Measurements from ENCODE around the gene KCNQ1.

Gene KCNQ1

DNA sequence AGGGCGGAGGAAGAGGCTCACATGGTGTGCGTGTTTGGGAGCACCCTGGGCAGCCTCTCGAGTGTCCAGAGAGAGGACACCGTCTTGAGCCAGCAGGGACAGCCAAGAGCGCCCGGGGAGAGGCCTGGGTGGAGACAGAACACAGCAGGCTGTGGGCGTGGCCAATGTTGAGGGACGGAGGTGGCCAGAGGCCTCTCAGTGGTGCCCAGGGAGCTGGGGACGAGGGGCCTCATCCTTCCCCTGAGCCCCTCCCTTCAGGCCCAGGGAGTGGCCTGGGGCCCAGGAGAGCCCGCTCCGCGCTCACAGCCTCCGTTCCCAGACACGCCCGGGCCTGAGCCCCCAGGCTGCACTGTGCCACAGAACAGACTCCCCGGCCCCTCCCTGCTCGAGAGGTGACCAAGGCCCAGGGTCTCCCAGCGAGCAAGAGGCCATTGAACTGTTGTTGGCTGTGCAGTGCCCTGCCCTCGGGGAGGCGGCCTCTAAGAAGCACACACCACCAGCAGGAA is 392.3 kb downstream of the KCNQ1 start:
- peak; percentile 38 for DNase-seq

DNA sequence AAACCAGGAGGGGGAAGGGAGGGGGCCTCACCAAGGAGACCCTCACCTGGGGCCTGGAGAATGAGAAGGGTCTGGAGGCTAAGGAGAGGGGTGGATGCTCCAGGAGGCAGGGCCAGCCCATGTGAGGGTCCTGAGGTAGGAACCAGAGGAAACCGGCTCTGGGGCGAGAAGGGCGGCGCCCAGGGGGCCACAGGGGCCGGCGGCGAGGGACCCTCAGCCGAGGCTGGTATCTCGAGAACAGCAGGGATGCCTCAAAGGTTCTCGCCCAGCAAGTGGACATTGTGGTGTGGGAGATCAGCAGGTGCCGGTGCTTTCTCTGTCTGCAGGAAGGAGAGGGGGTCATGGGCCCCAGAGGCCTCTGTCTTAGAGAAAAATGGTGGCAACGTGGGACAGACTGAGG is 392.8 kb downstream of the KCNQ1 start:
- no peak for DNase-seq

DNA sequence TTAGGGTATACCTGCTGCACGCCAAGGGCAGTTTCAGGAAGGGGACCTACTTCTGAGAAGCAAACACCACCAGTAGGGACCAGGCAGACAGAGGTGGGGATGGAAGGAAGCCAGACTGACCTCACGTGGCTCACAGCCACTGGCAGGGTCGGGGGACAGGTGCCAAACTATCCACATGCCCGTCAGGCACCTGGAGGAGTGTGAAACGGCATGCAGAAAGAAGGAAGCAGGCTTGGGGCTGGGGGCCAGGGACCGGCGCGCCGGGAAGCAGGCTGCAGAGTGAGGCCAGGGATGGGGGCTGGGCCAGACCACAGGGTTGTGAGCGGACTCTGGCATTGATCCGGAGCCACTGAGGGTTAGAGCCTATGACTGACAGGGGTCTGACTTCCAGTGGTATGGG is 393.3 kb downstream of the KCNQ1 start:
- no peak for DNase-seq

DNA sequence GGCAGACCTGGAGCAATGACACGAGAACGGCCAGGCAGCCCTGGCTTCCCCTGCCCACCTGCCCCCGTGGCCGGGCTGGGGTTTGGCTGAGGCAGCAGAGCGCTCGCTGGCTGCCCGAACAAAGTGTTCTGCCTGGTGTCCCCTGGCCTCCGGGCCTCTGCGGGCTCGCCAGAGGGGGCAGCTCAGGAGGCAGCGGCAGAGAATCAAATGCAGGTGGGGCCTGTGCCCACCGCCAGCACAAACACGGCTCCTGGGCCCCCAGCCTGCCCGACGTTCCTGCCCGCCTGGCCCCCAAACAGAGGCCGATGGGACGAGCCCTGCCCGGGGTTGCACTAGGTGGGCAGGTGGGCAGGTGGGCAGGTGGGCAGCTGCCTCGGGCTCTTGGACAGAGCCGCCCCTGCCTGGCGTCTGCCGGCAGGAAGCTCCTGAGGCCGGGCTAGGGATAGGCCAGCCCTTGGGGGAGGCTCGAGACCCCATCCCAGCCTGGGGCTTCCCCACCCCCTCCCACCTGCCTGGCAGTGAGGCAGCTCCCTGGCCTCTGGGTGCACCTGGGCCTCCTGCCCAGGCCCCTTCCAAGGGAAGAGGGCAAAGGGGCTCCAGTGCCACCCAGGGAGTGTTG is 394.0 kb downstream of the KCNQ1 start:
- no peak for DNase-seq

DNA sequence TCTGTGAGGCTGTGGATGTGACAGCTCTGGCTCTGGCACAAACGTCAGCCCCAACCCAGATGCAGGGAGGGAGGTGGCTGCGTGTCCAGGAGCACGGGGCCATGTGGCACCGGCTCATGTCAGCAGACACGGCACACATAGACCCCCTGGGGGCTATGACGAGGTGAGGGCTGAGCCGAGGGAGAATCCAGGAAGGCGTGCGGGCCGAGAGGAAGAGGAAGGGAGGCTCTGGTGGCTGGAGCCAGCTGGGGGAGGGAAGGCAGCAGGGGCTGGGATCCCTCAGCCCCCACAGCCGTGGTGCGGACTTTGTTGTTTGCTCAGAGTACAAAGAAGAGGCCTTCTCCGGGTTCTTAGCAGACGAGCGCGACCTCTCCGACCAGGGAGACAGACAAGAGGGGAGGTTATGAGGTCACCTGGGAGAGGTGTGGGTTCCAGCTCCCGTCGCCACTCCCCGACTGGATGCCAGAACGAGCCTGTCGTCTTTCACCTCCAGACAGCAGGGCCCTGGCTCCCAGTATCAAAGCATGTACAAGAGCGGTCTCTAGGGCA is 394.7 kb downstream of the KCNQ1 start:
- no peak for DNase-seq

DNA sequence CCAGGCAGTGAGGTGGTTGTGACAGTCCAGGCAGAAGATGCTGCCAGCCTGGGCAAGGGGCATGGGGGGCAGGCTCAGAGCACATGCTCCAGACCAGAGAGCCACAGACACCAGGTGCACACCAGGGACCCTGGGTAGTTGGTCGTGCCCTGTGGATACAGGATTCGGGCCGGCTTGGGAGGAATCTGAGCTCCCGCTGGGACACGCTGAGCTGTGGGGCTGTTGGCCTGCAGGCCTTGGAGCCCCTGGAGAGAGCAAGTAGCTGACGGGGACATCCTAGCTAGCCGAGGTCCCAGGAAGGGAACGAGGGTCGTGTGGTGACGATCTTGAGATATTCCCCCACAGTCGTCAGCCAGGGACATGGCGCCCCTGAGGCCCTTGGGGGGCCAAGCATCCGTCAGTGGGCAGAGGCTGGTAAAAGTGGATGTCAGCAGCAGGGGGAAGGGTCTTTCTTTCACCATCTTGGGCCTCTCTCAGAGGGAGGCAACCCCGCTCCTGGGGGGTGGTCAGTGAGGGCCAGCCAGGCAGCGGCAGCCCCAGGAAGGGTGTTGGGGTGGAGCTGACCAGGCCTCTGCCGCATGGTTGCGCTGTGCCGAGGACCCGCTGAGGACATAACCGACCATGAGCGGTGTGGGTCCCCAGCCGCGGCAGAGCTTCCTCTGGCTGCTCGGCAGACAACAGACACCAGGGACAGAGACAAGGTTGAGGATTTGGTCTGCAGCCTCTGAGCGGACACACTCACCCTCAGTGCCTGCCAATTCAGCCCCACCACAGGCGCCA is 396.8 kb downstream of the KCNQ1 start:
- no peak for DNase-seq

DNA sequence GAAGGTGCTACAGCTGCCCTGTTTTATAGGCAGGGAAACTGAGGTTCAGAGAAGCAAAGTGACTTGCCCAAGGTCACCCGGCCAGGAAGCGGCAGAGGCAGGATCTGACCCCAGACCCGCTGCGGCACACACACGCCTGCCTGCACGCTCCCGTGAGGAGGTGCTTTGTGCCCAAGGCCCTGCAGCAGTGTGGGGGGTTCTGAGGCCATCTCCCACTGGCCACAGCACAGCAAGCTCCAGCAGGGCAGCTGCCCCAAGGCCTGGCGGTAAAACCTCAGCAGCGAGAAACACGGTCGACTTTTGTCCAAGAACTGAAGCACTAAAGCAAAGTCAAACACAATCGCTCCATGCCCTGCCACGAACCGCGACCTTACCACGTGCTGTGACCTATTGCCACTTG is 398.1 kb downstream of the KCNQ1 start:
- DNase-seq: no peak

DNA sequence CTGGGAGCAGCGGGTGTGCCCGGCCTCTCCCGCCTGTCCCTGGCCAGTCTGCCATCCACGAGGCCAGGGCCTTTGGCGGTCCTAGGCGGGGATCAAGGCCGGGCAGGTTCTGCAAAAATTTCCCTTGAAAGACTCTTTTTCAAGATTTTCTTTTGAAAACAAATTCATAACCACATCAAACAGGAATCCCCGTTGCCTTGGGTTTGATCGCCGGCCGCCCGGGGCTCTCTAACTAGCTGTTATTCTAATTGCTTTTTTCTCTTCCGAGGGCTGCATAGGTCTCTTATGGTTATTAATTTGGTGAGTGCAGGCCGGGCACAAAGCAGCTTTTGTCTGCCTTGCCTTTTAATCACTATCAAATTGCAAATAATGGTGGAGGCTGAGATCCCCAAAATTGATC is 398.7 kb downstream of the KCNQ1 start:
- no peak for DNase-seq

DNA sequence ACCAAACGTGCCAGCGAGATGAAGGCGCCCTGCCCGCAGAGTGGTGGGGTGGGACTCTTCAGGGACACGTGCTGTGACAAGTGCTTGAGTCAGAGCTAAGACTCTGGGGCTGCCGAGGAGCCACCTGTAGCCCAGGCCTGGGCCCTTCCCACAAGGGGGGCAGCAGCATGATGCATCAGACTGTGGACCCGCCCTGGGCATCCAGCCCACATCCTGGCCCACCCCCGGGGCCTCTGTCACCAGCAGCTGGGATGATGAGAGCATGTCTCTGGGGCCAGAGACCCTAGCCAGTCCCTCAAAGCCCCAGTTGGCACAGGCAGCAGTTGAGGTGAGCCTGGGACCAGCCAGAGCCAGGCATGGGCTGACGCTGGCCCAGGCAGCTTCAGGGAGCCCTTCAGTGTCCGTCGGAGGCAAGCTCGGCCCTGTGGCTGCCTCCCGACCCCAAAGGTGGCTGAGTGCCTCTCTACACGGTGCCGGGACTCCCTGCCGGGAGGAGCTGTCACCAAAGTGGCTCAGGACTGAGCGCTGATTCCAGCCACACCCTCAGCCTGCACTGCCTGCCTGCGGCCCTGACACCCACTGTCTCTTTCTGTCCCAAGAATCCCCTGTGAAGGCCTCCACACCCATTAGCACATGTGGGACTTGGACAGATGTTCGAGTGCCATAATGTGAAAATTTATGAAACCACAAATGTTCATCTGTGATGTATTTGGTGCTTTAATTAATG is 399.5 kb downstream of the KCNQ1 start:
- DNase-seq: no peak

DNA sequence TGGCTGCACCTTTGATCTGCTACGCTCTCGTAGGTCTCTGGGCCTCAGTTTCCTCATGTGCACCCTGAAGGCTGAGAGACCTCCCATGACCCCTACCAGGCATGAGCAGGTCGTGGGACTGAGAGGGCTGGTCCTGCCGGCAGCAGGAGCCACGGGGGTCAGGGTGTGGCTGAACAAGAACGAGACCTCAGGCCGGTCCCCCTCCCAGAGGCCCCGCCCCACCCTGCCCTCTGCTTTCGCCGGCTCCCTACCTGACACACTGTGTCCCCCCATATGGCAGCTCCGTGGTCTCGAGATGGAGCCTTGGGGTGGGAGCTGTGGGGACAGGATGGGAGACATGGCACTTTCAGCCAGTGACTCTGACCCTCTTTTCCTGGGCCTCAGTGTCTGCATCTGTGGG is 400.2 kb downstream of the KCNQ1 start:
- no peak for DNase-seq

DNA sequence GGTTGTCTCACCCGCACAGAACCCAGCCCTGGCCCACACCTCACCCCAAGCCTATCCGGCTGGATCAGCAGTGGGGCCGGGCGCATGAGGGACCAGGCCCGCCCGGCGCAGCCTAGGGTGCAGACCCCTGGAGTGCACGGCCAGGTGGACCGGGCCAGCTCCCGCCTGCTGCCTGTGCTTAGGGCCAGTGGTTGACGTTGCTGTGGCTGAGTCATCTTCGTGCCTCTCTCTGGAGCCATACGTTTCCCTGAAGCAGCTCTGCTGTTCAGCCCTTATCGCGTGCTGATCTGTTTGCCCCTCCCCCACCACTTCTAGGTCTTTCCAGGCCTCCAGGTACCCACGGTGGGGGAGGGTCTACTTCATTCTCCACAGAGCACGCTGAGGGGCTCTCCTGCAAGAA is 401.2 kb downstream of the KCNQ1 start:
- no peak for DNase-seq

DNA sequence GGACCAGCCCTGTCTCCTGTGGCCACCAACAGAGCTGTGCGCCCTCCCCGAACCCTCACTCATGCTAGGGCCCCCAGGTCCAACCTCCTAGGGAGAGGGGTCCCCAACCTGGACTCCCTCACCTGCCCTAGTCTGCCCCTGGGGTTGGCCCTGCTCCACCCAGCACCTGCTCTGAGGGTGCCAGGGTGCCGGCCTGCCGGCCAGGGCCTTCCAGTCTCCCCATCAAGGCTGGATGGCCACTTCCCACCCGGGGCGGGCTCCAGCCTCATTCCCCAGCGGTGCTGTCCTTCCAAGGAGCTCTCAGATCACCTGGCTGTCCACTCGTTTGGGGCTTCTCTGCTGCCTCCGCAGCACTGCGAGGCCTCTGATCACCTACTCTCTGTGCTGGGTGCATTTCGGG is 401.7 kb downstream of the KCNQ1 start:
- DNase-seq: no peak

DNA sequence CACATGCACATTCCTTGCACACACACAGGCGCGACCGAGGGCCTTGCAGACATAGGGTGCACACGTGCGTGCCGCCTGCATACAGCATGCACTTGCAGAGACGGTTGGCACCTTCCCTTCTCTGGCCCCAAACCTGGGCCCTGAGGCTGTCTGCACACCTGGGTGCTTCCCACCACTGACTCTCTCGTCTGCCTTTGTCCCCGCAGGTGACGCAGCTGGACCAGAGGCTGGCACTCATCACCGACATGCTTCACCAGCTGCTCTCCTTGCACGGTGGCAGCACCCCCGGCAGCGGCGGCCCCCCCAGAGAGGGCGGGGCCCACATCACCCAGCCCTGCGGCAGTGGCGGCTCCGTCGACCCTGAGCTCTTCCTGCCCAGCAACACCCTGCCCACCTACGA is 402.8 kb downstream of the KCNQ1 start:
- DNase-seq: no peak

DNA sequence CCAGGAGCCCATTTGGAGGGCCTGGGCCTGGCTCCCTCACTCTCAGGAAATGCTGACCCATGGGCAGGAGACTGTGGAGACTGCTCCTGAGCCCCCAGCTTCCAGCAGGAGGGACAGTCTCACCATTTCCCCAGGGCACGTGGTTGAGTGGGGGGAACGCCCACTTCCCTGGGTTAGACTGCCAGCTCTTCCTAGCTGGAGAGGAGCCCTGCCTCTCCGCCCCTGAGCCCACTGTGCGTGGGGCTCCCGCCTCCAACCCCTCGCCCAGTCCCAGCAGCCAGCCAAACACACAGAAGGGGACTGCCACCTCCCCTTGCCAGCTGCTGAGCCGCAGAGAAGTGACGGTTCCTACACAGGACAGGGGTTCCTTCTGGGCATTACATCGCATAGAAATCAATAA is 403.7 kb downstream of the KCNQ1 start:
- no peak for DNase-seq

DNA sequence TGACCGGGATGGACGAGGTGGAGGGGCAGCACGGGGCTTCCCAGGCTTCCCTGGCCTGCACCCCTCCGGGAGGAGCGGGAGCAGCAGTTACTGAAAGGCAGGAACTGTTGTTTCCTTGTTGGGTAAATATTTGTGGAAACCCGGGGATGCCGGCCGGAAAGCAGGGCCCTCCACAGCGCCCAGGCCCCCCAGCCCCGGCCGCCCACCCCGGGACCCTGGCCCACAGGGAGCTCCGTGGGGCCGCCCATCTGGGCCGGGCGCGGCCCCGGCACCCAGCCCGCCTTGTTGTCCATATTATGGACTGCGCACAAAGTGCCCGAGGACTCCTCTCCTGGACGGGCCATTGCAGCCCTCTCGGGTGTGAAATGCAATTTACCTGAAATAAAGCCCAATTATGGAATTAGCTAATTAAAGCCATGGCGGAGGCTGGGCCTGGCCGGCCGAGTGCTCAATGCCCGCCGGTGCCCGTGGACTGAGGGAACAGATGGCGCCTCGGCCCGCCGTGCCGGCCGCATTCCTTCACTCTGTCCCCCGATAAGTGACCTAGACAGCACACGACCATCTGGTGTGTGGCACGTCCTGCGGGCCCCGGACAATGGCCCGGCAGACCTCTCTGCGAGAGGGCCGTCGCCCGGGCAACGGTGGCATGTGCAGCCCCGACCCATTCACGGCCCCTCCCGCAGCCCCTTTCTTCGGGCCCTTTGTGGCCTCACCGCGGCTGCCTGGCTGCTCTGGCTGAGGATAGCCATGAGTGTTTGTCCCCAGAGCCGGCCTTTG is 405.4 kb downstream of the KCNQ1 start:
- DNase-seq: no peak

DNA sequence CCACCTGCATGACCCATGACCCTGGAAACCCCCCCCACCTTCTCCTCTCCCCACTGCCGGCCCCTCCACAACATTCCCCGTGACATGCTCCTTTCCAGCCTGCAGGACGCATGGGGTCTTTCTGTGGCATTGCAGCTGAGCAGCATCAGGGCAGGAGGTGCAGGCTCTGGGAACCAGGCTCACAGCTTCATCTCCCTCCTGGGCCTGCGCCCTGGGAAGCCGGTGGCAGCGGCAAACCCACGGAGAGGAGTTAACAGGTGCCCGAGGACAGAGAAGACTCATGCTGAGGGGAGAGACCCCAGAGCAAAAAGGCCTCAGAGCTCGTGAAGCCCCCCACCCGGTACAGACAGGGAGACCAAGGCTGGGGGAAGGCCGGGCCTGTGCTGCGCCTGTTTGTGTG is 408.6 kb downstream of the KCNQ1 start:
- DNase-seq: no peak

DNA sequence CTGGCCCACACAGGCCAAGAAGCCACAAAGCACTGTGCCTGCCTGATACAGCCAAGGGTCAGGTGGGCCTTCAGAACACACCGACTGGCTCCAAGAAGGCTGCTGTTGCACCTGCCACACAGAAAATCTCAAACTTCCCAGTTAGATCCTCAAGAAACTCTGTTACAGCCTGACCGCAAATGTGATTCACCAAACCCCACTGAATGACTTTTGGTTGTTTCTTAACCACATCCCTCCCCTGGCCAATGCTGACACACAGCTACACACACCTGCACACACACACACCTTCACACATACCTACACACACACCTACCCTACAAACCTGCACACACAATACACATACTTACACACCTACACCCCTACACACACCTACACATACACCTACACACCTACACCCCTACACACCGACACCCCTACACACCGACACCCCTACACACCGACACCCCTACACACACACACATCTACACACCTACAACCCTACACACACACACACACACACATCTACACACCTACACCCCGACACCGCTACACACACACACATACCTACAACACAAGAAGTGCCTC is 409.3 kb downstream of the KCNQ1 start:
- no peak for DNase-seq

DNA sequence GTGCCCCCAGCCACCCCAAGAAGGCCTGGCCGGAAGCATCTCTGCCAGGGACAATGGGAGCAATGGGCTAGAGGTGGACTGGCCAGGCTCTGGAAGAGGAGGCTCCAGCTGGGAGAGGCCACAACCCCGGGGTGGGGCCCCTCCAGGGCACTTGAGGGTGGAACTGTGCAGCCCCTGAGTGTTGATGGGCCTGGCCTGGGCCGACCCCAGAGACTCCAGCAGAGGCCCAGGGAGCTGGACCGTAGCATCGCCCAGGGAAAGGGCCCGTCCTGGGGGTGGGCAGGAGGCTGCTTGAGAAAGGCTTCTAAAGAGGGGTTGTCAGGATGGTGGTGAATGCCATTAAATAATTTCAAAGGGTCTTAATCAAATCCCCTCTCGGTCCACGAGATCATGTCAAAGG is 410.4 kb downstream of the KCNQ1 start:
- no peak for DNase-seq

DNA sequence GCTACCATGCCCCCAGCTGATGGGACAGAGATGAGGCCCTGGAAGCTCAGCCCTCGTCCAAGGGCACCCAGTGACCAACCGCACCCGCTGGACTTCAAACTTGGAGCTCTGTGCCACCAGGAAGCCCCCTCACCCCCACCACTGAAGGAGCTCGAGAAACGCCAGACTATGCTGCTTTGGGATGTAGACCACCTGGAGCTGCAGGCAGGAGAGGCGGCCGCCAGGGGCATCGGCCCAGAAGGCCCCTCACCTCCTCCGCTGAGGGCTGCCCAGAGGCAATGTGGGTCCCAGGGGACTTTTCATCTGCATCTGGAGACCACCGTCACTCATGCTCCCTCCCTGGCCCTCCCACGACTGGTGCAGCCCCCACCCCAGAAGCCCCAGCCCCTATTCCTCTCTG is 412.5 kb downstream of the KCNQ1 start:
- DNase-seq: no peak

DNA sequence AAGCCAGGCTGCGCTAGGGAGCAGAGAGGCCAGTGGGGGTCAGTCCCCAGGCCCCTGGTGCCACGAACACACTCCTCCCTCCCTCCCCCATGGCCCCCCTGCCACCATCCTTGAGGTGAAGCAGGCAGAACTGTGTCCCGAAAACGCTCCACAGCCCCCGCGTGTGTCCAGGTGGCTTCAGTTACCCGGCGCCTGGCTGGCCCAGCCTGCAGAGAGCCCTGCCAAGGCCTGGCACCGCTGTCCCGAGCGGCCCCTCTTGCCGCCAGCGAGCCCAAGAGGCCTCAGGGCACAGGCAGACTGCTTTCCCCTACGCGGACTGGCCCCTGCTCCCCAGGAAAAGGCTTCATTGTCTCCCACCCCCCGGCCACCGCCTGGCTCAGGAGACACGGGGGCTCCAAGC is 413.1 kb downstream of the KCNQ1 start:
- no peak for DNase-seq

DNA sequence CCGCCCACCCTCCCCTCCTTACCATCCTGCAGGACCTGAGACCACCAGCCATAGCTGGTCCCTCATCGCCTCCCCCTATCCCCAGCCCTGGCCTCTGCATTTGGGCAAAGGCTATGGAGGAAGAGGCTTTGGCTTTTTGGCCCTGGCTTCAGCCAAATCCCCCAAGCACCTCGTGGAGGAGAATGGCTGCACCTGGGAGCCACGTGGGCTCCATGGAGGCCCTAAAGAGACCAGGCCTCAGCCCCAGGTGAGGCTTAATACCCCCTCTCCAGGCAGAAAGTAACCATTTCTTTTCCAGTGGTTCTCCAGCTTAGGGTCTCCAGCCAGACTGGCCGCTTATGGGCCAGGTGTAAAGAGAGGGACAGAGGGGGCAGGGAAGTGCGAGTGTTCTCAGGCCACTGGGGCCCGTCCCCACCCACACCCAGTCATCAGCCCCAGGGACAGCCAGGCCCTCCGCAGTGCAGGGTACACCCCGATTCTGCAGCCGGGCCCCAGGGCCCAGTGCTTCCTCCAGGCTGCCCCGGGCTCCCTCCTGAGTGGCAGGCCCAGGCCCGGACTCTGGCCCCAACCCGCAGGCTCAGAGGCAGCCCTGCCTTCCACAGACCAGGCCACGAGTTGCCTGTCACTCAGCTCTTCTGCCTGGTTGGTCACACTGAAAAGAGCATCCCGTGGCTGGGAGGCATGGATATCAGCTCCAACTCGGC is 414.3 kb downstream of the KCNQ1 start:
- no peak for DNase-seq

DNA sequence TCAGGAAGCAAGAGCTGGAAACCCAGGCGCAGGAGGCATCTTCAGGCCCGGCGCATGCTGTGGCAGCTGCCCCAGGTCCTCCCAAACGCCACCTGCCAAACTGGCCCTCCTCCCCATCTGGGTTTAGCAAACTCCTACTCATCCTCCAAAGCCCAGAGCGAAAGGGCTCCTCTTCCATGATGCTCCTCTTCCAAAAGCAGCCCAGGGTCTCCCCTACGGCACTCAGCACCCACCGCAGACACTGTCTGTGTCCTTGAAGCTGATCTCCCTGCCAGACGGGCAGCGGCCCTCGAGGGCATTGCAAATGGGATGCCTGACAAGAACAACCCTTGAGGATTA is 414.9 kb downstream of the KCNQ1 start:
- no peak for DNase-seq

All from hematopoietic multipotent progenitor cell treated with erythropoietin and hydrocortisone succinate and interleukin-3 and kit ligand, for 6 days (in vitro differentiated cells).